GM12875 (cell line): ENCODE measurements around the gene ANKH.

Experiments used
- H3K4me3 ChIP-seq: one replicate; pipeline ENCODE4 v1.5.1; 2011; ENCODE audit warnings: low read depth, low read length, control low read depth
- CTCF ChIP-seq: IDR thresholded peaks from 2 replicates; pipeline ENCODE4 v1.5.1; 2011; ENCODE audit warnings: low read depth, mild to moderate bottlenecking, control low read depth, inconsistent platforms, low read length, moderate library complexity, borderline replicate concordance; ENCODE audit not compliant: insufficient read depth

ANKH gene

DNA sequence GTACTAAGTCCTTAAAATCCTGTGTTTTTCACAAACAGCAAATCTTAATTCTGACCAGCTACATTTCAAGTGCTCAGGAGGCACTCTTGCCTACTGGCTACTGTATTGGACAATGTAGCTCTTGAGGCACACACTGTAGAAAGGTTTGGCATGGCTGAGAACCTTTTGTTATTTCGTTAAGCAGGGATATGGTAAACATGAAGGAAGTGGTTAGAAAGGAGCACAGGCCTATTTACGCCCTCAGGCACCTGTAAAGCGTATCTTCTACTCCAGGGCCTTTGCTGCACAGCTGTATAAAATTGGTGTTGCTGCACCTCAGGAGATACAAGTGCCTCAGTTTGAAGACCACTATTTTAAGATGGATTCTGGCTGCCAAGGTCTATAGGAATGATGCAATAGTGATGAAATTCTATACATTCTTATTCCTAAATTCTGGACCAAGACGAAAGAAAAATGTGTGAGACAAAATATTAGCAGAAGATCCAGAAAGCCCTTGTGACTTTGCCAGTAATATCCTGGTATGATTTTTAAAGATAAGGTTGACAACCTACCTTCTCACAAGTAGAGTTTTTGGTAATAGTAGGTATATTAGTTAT is 216.3 kb downstream of the ANKH start:
- H3K4me3 ChIP-seq: no peak overlapping the region
- no peak for TF ChIP-seq CTCF
